Measurements from ENCODE around the gene LONP2. TPM values are rescaled to one million over a fixed set of nuclear protein-coding genes. Genes with fewer than 3 reads are reported as not detected.
"Not testable (repeated sequence)": the region's sequence is repeated elsewhere in the genome, so short reads cannot be mapped to it uniquely, and the experiment has no call there.

Gene LONP2
- total and polyA plus RNA-seq, 12 donors, result 45.3 to 89.1 (median 75.2) TPM

DNA sequence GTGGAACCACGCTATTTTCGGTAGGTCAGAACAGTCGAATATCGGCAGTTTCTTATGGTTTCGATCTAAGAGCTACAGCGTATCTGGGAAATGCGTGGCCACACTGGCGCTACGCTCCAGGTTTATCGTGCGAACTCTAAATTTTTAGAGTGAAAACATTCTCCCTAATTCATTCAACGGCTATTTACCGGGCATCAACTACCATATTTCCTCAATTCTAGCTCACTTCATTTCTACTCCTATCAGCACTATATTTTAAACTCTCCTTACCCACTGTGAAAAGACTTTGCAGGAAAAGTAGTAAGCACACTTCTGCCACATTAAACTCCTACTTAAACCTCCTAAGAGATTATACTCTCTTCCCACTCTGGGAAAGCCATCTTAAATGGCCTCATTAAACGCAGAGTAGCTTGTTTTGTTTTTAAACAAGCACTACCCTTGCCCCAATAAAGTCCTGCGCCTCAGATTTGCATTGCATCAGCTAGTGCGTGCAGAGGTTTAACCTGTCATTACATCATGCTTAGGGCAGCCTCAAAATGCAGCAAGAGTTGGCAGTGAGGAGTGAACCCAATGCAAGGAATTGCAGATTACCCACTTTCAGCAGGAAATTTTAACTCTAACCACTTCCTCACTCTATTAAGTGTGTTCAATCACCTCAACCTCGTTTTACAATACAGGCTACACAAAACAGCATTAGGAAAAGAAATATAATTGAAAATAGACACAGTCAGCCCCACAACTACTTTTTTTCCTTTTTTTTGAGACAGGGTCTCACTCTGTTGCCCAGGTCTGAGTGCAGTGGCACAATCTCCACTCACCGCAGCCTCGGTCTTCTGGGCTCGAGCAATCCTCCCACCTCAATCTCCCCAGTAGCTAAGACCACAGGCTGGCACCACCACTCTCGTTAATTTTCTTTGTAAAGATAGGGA lies 122.3 kb downstream of the LONP2 start:
- 19 to 20% (median 20%) methylated on average over 21 of the region's 21 CpGs for WGBS, 4 donors
- TF ChIP-seq, protein P1, sequence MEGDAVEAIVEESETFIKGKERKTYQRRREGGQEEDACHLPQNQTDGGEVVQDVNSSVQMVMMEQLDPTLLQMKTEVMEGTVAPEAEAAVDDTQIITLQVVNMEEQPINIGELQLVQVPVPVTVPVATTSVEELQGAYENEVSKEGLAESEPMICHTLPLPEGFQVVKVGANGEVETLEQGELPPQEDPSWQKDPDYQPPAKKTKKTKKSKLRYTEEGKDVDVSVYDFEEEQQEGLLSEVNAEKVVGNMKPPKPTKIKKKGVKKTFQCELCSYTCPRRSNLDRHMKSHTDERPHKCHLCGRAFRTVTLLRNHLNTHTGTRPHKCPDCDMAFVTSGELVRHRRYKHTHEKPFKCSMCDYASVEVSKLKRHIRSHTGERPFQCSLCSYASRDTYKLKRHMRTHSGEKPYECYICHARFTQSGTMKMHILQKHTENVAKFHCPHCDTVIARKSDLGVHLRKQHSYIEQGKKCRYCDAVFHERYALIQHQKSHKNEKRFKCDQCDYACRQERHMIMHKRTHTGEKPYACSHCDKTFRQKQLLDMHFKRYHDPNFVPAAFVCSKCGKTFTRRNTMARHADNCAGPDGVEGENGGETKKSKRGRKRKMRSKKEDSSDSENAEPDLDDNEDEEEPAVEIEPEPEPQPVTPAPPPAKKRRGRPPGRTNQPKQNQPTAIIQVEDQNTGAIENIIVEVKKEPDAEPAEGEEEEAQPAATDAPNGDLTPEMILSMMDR (IDR thresholded peaks at IDR 0.05), result no peak
- TF ChIP-seq POLR2A (IDR thresholded peaks at IDR 0.05), result peak in 1 of 2 donors; percentile 7
- Histone ChIP-seq H3K27ac (peak overlapping the region; percentile 78 to 92 (median 90)), H3K4me1 (replicated peaks in 1 of 2) (peaks cover 18 to 33% of the 10 kb centered on the region in 2 donors), H3K27me3 (no peaks in the 10 kb centered on the region), H3K4me3 (peak overlapping the region in 3 of 4 donors; percentile 41 to 78 (median 61)), H3K36me3 (replicated peaks in 1 of 2) (no peaks in the 10 kb centered on the region), H3K9me3 (replicated peaks in 1 of 3) (no peaks in the 10 kb centered on the region)
- intact Hi-C loops (cut with DNase I), result no loop called here
- DNase-seq, result peak in 6 of 7 donors; percentile 43 to 74 (median 54)

GRCh38 chr16:48367441-48368049 lies 123.4 kb downstream of the LONP2 start:
- Histone ChIP-seq H3K27me3 (no peaks in the 10 kb centered on the region), H3K36me3 (replicated peaks in 1 of 2) (no peaks in the 10 kb centered on the region), H3K9me3 (replicated peaks in 1 of 3) (no peaks in the 10 kb centered on the region), H3K4me1 (replicated peaks in 1 of 2) (peaks cover 18 to 40% of the 10 kb centered on the region in 2 donors), H3K27ac (no peak overlapping the region), H3K4me3 (no peak overlapping the region)
- DNase-seq, result no peak
- 51 to 75% (median 69%) methylated on average over 2 of the region's 2 CpGs for WGBS, 4 donors
- no peak for TF ChIP-seq POLR2A (IDR thresholded peaks at IDR 0.05)
- TF ChIP-seq, protein P1 (IDR thresholded peaks at IDR 0.05), result no peak
- intact Hi-C loops (cut with DNase I), result no loop called here

DNA sequence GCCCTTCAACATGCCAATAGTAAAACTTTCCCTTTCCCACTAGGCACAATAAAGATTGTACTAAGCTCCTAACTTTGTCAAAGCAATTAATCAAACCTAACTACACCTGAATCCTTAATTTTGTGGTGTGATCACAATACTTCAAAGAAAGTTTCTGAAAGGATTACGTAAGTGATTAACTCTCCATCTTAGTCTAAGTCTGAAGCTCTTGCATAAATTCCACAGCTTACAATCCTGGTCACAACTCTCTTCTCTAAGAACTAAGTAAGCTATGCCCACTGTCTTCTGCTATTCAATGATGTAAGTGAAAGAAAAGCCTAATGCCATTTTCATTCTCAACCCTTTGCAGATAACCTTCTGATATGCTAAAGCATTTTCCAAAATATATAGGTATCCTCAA lies 125.7 kb downstream of the LONP2 start:
- WGBS, 4 donors, result 79 to 96% (median 85%) methylated on average over 1 of the region's 1 CpG
- no peak overlapping the region for H3K27ac ChIP-seq
- TF ChIP-seq, protein P1 (IDR thresholded peaks at IDR 0.05), result no peak
- no peak for TF ChIP-seq POLR2A (IDR thresholded peaks at IDR 0.05)
- no peaks in the 10 kb centered on the region for H3K9me3 ChIP-seq (replicated peaks in 1 of 3)
- no peaks in the 10 kb centered on the region for H3K27me3 ChIP-seq
- no peak overlapping the region for H3K4me3 ChIP-seq
- H3K4me1 ChIP-seq (replicated peaks in 1 of 2), result peaks cover 32 to 56% of the 10 kb centered on the region in 2 donors
- H3K36me3 ChIP-seq (replicated peaks in 1 of 2), result no peaks in the 10 kb centered on the region
- no peak for DNase-seq
- intact Hi-C loops (cut with DNase I), result no loop called here

DNA sequence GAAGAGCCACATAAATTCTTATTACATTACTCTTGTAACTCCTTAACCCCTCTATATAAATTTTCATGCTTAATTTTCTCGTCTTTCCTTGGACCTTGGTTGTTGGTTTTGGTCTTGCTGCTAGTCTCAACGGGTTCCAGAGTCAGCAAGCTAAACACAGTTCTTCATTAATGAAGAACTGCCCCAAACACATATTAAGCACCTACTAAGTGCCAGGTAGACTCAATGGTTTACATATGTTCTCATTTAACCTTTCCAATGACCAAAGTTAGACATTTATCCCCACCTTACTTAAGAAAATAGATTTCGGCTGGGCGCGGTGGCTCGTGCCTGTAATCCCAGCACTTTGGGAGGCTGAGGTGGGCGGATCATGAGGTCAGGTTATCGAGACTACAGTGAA lies 126.1 kb downstream of the LONP2 start:
- Histone ChIP-seq H3K27ac (no peak overlapping the region), H3K27me3 (no peaks in the 10 kb centered on the region), H3K36me3 (replicated peaks in 1 of 2) (no peaks in the 10 kb centered on the region), H3K9me3 (replicated peaks in 1 of 3) (no peaks in the 10 kb centered on the region), H3K4me1 (replicated peaks in 1 of 2) (peaks cover 30 to 56% of the 10 kb centered on the region in 2 donors), H3K4me3 (no peak overlapping the region)
- 91 to 96% (median 94%) methylated on average over 8 of the region's 8 CpGs for WGBS, 4 donors
- no peak for DNase-seq
- no peak for TF ChIP-seq POLR2A (IDR thresholded peaks at IDR 0.05)
- TF ChIP-seq, protein P1 (IDR thresholded peaks at IDR 0.05), result no peak
- intact Hi-C loops (cut with DNase I), result no loop called here

DNA sequence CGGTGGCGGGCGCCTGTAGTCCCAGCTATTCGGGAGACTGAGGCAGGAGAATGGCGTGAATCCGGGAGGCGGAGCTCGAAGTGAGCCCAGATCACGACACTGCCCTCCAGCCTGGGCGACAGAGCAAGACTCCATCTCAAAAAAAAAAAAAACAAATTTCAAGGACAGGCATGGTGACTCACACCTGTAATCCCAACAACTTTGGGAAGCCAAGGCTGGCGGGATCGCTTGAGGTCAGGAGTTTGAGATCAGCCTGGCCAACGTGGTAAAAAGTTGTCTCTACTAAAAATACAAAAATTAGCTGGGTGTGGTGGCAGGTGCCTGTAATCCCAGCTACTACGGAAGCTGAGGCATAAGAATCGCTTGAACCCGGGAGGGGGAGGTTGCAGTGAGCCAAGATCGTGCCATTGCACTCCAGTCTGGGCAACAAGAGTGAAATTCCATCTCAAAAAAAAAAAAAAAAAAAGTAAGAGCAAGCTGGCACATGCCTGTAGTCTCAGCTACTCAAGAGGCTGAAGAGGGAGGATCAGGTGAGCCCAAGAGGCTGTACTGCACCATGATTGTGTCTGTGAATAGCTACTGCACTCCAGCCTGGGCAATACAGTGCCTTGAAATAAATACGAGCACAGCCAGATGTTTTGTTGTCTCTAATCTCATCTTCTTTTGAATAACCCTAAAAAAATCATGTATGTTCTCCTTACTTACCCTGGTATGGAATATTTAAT lies 126.7 kb downstream of the LONP2 start:
- H3K27ac ChIP-seq; intact Hi-C loops (cut with DNase I); DNase-seq; H3K36me3 ChIP-seq (replicated peaks in 1 of 2); H3K27me3 ChIP-seq; H3K9me3 ChIP-seq (replicated peaks in 1 of 3); H3K4me3 ChIP-seq: not testable (repeated sequence)
- 80 to 91% (median 86%) methylated on average over 18 of the region's 18 CpGs for WGBS, 4 donors
- H3K4me1 ChIP-seq (replicated peaks in 1 of 2), result peaks cover 28 to 57% of the 10 kb centered on the region in 2 donors
